PC-3 (cell line): ENCODE results near the gene TBC1D24. TPM values are rescaled to one million over a fixed set of nuclear protein-coding genes. Genes with fewer than 3 reads are reported as not detected.

Experiments used
- ATAC-seq: fragments of 200-7000 bp; cut with Tn5 transposase; 2 replicates; pipeline ENCODE4 v1.9.1; 2020; ENCODE audit warnings: mild to moderate bottlenecking, moderate library complexity
- BruUV-seq: library from RNA; stranded (reverse); fragments of 400-500 nt; replicated peaks from 2 replicates; lab custom pipeline; 2021; lab: Mats Ljungman, UMichigan
- CTCF ChIA-PET: fragments of 300-600 bp; sonication (Branson Sonifier 250); formaldehyde crosslinking; loops from one replicate; lab custom pipeline; 2022; ENCODE audit warnings: antibody characterized with exemption; lab: Charles Lee
- POLR2A ChIA-PET: fragments of 300-600 bp; sonication (Branson Sonifier 250); formaldehyde crosslinking; loops from one replicate; lab custom pipeline; 2022; ENCODE audit warnings: antibody characterized with exemption; ENCODE audit not compliant: unreplicated experiment; lab: Charles Lee
- DNase-seq: peaks from one replicate; pipeline ENCODE4 v3.0.0-alpha.2; 2015
- H2AFZ ChIP-seq: fragments of 300-600 bp; sonication (generic); 2 replicates; pipeline ENCODE4 v1.6.0; 2016; ENCODE audit warnings: antibody characterized with exemption, low read length
- H3F3A ChIP-seq: fragments of 300-600 bp; sonication (generic); one replicate; pipeline ENCODE4 v1.6.0; 2017; ENCODE audit warnings: antibody characterized with exemption, low read length, control low read depth, mild to moderate bottlenecking; ENCODE audit not compliant: unreplicated experiment
- H3K27ac ChIP-seq: fragments of 300-600 bp; sonication (generic); 2 replicates; pipeline ENCODE4 v1.5.1; 2016; ENCODE audit warnings: mild to moderate bottlenecking, low read length
- H3K27me3 ChIP-seq: fragments of 300-600 bp; sonication (generic); 2 replicates; pipeline ENCODE4 v1.6.1; 2016; ENCODE audit warnings: low read length, mixed read lengths
- H3K36me3 ChIP-seq: fragments of 300-600 bp; sonication (generic); 2 replicates; pipeline ENCODE4 v1.6.1; 2016; ENCODE audit warnings: low read depth, mixed run types, low read length, mixed read lengths
- H3K4me1 ChIP-seq: fragments of 300-600 bp; sonication (generic); 2 replicates; pipeline ENCODE4 v1.5.1; 2016; ENCODE audit warnings: low read length; ENCODE audit not compliant: insufficient read depth
- H3K4me2 ChIP-seq: fragments of 300-600 bp; sonication (generic); 2 replicates; pipeline ENCODE4 v1.6.0; 2016; ENCODE audit warnings: low read length
- H3K4me3 ChIP-seq: fragments of 300-600 bp; sonication (generic); 2 replicates; pipeline ENCODE4 v1.5.1; 2016; ENCODE audit warnings: mild to moderate bottlenecking, low read length, mixed read lengths
- H3K79me2 ChIP-seq: fragments of 300-600 bp; sonication (generic); 2 replicates; pipeline ENCODE4 v1.6.1; 2017; ENCODE audit warnings: low read length, mixed read lengths
- H3K9ac ChIP-seq: fragments of 300-600 bp; sonication (generic); 2 replicates; pipeline ENCODE4 v1.6.0; 2016; ENCODE audit warnings: mild to moderate bottlenecking, low read length
- H3K9me2 ChIP-seq: fragments of 300-600 bp; sonication (generic); replicated peaks from 2 replicates; pipeline ENCODE4 v1.6.1; 2016; ENCODE audit warnings: mixed run types, low read length, mixed read lengths
- H3K9me3 ChIP-seq: fragments of 300-600 bp; sonication (generic); 2 replicates; pipeline ENCODE4 v1.6.1; 2016; ENCODE audit warnings: low read length, mixed read lengths
- H4K20me1 ChIP-seq: fragments of 300-600 bp; sonication (generic); 2 replicates; pipeline ENCODE4 v1.6.1; 2016; ENCODE audit warnings: low read length, mixed read lengths
- EZH2 ChIP-seq: fragments of 300-600 bp; sonication (generic); IDR thresholded peaks from one replicate; pipeline ENCODE4 v1.6.1; 2017; ENCODE audit warnings: antibody characterized with exemption, mild to moderate bottlenecking, low read length; ENCODE audit not compliant: unreplicated experiment
- EZH2phosphoT487 ChIP-seq: fragments of 300-600 bp; sonication (generic); IDR thresholded peaks from 2 replicates; pipeline ENCODE4 v1.6.1; 2018; ENCODE audit warnings: mild to moderate bottlenecking, antibody characterized with exemption, low read length, borderline replicate concordance
- intact Hi-C: fragments of 100-400 bp; cut with micrococcal nuclease; formaldehyde crosslinking; loops from 2 replicates; pipeline ENCODE4 v1.9.0; 2023
- total RNA-seq: library from RNA; depleted of rRNA; stranded (reverse); fragments of >200 nt; gene quantifications from 2 replicates; pipeline ENCODE4 v1.2.3, GENCODE V29; 2014
- TF ChIP-seq, protein P1 (sequence below): fragments of 300-600 bp; sonication (generic); conservative IDR thresholded peaks from 2 replicates; pipeline ENCODE4 v1.5.1; 2017; ENCODE audit warnings: antibody characterized with exemption, low read depth, mild to moderate bottlenecking, low read length

TBC1D24 gene
- total RNA-seq, 1 experiment from 2014 or later: 15.2 TPM

GRCh38 chr16:2513405-2514332 is 38.7 kb downstream of the TBC1D24 start, which contains the start of gene ATP6V0C:
TSS of gene ATP6V0C (plus strand) at chr16:2513952. CDS start at chr16:2514104, 152 bp downstream.
- peak; percentile 88 for DNase-seq
- no TSS peak for BruUV-seq
- peaks cover 26% of the 10 kb centered on the region for H3K4me1 ChIP-seq
- H3K27ac ChIP-seq: peak within 1 kb of the TSS; percentile 55; the same call in 1 of the 2 replicates
- intact Hi-C loops: no loop called here
- H2AFZ ChIP-seq: peak within 1 kb of the TSS; percentile 71; the same call in 1 of the 2 replicates
- H3F3A ChIP-seq: no peaks in the 10 kb centered on the region
- CTCF ChIA-PET: no interaction called here
- H3K36me3 ChIP-seq: no peaks in the 10 kb centered on the region
- peak within 1 kb of the TSS; percentile 81 for H3K4me3 ChIP-seq
- peaks cover 48% of the 10 kb centered on the region for H3K79me2 ChIP-seq
- H4K20me1 ChIP-seq: peaks cover 39% of the 10 kb centered on the region
- no peaks in the 10 kb centered on the region for H3K9me3 ChIP-seq
- peak within 1 kb of the TSS; percentile 90 for H3K9ac ChIP-seq
- TF ChIP-seq, protein P1, sequence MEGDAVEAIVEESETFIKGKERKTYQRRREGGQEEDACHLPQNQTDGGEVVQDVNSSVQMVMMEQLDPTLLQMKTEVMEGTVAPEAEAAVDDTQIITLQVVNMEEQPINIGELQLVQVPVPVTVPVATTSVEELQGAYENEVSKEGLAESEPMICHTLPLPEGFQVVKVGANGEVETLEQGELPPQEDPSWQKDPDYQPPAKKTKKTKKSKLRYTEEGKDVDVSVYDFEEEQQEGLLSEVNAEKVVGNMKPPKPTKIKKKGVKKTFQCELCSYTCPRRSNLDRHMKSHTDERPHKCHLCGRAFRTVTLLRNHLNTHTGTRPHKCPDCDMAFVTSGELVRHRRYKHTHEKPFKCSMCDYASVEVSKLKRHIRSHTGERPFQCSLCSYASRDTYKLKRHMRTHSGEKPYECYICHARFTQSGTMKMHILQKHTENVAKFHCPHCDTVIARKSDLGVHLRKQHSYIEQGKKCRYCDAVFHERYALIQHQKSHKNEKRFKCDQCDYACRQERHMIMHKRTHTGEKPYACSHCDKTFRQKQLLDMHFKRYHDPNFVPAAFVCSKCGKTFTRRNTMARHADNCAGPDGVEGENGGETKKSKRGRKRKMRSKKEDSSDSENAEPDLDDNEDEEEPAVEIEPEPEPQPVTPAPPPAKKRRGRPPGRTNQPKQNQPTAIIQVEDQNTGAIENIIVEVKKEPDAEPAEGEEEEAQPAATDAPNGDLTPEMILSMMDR: no peak
- TF ChIP-seq EZH2phosphoT487: no peak
- TF ChIP-seq EZH2: no peak
- POLR2A ChIA-PET: no interaction called here
- H3K4me2 ChIP-seq: peak within 1 kb of the TSS; percentile 99
- no peaks in the 10 kb centered on the region for H3K27me3 ChIP-seq
- no peaks in the 10 kb centered on the region for H3K9me2 ChIP-seq
- peak; percentile 90 for ATAC-seq

DNA sequence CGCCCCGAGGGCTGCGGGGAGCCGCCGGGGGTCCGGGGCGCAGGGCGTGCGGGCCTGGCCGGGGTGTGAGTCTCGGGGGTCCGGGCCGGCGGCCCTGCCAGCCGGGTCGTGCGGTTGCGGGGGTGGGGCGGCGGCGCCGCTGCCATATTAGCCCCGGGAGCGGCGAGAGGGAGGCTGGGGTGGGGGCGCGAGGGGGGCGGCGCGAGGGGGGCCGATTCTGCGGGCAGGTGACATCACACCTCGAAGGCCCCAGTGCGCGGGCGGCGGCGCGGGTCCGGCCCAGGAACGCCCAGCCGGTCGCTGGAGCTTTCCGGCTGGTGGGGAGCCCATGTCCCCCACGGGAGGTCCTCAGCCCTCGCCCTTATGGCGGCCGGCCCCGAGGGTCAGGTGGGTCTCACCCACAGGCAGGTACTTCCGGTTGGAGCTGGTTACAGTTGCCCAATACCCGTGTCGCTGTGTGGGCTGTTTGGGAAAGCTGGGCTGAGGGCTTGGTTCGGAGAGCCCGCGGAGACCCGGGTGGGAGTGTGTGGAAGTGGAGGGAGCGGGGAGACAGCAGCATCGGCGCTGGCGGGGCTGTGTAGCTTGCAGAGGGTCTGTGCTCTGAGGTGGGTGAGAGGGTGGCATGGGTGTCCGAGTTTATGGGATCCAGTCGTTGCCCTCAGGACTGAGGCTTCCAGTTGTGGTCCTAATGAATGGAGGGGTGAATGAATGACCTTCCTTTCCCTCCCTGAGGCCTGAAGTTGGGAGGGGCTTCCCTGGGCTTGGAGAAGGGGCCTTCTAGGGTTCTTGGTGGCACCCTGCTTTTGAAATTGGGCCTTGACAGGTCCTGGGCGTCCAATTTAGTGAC is 39.6 kb downstream of the TBC1D24 start:
- ChIA-PET CTCF (no interaction called here), POLR2A (no interaction called here)
- peaks cover 57% of the 10 kb centered on the region for H3K79me2 ChIP-seq
- H3K9me2 ChIP-seq: no peaks in the 10 kb centered on the region
- no TSS peak for BruUV-seq
- no peaks in the 10 kb centered on the region for H3K36me3 ChIP-seq
- intact Hi-C loops: no loop called here
- no peaks in the 10 kb centered on the region for H3K27me3 ChIP-seq
- DNase-seq (no peak), ATAC-seq (no peak)
- TF ChIP-seq, protein P1: no peak
- TF ChIP-seq EZH2 (no peak), EZH2phosphoT487 (no peak)
- H3K9ac ChIP-seq: peak overlapping the region; percentile 90
- no peaks in the 10 kb centered on the region for H3F3A ChIP-seq
- H3K27ac ChIP-seq: peak overlapping the region; percentile 55; the same call in 1 of the 2 replicates
- peak overlapping the region; percentile 81 for H3K4me3 ChIP-seq
- H4K20me1 ChIP-seq: peaks cover 40% of the 10 kb centered on the region
- no peaks in the 10 kb centered on the region for H3K9me3 ChIP-seq
- no peak overlapping the region for H2AFZ ChIP-seq
- H3K4me2 ChIP-seq: peak overlapping the region; percentile 99
- H3K4me1 ChIP-seq: peaks cover 30% of the 10 kb centered on the region
